Left kidney (tissue), 8 donors: ENCODE data around the gene FCGR2B. TPM values are rescaled to one million over a fixed set of nuclear protein-coding genes. Genes with fewer than 3 reads are reported as not detected.
"Not testable (repeated sequence)": the region's sequence is repeated elsewhere in the genome, so short reads cannot be mapped to it uniquely, and the experiment has no call there.

ENCODE experiments used
- DNase-seq: peaks from one replicate; pipeline ENCODE4 v3.0.0-alpha.2; 2013
- long read RNA-seq, 8 donors: transcript quantifications; one replicate each; lab custom pipeline, GENCODE V29; 2026
- polyA plus RNA-seq: library from polyadenylated mRNA; unstranded; fragments of 120-200 nt; gene quantifications from one replicate; pipeline ENCODE4 v1.2.1, GENCODE V29; 2013; ENCODE audit not compliant: insufficient read length

FCGR2B gene
- 0.65 TPM for polyA plus RNA-seq
- long read RNA-seq, donor 1, result 0 reads
- long read RNA-seq, donor 2, partial matches to known transcripts, result 0 of 1 reads
- long read RNA-seq, donor 2, other reads (novel, unspliced or antisense), result 0 of 1 reads
- long read RNA-seq, donor 3, result 0 reads
- long read RNA-seq, donor 4, result 0 reads
- long read RNA-seq, donor 5, result 0 reads
- long read RNA-seq, donor 6, result 0 reads
- long read RNA-seq, donor 7, partial matches to known transcripts, result 0 of 1 reads
- long read RNA-seq, donor 7, other reads (novel, unspliced or antisense), result 0 of 1 reads
- long read RNA-seq, donor 8, result 0 reads

DNA sequence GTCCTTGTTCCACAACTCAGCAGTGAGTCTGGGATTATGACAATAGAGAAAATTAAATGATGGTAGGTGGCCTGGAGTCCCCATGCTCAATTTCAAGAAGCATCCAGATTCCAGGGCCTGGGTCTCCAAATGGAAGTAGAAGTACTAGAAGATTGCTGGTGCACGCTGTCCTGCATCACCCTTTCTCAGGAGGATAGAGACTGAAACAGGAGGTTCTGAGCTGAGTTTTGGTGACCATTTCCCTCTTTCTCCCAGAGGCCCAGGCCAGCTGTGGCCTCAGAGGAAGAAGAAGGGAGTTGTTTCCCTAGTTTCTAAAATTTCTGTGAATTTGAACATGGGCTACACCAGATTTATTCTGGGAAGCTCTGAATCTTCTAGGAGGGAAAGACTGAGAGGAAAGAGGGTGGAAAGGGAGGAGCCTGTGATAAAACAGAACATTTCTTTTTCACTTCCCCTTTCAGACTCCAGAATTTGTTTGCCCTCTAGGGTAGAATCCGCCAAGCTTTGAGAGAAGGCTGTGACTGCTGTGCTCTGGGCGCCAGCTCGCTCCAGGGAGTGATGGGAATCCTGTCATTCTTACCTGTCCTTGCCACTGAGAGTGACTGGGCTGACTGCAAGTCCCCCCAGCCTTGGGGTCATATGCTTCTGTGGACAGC is at the start of gene FCGR2B:
TSS of gene FCGR2B (plus strand) at position 460 of the 656 bp plus-strand sequence. CDS start at position 559, 99 bp downstream.
- DNase-seq, result not testable (repeated sequence)

DNA sequence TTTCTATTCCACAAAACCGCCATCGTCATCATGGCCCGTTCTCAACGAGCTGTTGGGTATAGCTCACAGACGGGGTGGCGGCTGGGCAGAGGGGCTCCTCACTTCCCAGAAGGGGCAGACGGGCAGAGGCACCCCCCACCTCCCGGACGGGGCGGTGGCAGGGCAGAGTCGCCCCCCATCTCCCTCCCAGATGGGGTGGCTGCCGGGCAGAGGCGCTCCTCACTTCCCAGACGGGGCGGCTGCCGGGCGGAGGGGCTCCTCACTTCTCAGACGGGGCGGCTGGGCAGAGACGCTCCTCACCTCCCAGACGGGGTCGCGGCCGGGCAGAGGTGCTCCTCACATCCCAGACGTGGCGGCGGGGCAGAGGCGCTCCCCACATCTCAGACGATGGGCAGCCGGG is 46.5 kb upstream of the FCGR2B start:
- not testable (repeated sequence) for DNase-seq

DNA sequence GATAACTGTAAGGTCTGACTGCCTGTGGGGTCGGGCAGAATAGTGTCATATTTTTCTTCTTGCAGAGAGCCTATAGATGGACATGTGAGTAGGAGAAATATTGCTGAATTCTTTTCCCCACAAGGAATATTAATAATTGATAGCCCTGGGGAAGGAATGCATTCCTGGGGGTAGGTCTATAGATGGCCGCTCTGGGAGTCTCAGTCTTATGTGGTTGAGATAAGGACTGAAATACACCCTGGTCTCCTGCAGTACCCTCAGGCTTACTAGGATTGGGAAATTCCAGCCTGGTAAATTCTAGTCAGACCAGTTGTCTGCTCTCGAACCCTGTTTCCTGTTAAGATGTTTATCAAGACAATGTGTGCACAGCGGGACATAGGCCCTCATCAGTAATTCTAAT is 44.4 kb upstream of the FCGR2B start:
- not testable (repeated sequence) for DNase-seq

DNA sequence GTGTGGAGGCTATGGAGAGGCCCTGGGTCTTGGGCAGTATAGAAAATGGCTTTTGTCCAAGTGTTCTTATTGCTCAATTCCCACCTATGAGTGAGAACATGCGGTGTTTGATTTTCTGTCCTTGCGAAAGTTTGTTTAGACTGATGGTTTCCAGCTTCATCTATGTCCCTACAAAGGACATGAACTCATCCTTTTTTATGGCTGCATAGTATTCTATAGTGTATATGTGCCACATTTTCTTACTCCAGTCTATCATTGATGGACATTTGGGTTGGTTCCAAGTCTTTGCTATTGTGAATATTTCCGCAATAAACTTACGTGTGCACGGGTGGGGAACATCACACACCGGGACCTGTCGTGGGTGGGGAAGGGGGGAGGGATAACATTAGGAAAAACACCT is 42.5 kb upstream of the FCGR2B start:
- not testable (repeated sequence) for DNase-seq

DNA sequence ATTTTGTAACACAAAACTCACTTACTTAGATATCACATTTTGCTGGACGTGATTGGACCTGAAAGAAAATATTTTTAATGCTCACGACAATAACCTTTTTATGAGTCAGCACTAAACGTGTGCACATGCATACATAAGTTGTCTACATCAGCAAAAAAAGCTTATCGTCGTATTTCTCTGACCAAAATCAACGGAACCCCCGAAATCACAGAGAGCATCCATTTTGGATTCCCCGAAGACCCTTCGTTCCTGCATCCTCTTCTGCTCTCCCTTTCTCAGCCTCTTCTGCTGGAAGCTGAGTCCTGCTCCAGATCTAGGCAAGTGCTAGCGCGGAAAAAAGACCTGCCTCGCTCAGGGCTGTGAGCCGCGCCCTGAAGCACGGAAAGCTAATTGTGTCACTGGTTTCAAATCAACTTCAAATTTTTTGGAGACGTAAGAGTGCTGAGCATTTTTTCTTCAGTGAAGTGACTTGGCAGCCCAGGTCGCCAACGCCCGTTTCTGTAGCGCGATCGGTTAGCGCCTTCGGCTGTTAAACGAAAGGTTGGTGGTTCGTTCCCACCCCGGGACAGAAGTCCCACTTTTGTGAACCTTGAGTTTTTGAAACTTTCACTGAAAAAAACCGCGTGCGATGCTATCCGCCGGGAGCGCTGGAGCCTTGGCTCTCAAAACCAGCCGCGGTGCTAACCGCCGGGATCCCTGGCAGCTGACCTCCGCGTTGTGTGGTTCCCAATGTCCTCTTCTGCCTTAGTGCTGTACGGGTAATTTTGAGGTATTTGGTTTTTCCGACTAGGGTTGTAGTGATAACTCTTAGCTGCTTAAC is 41.6 kb upstream of the FCGR2B start:
- DNase-seq, result not testable (repeated sequence)

DNA sequence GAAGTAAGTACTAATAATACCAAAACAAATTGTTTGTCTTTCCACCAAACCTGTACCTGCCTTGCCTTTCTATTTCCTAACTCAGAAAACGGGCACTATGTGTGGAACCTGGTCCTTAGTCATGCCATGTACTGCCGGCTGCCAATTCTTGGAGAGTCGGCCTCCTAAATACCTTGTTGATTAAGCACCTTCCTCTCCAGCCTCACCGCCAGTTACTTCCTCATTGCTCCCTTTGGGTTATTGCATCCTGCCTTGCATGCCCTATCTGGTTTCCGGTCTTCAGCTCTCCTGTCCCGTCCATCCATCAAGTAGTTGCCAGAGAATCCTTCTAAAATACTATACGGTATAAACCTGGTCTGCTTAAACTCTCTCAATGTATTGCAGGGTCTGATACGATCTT is 40.9 kb upstream of the FCGR2B start:
- DNase-seq, result not testable (repeated sequence)

DNA sequence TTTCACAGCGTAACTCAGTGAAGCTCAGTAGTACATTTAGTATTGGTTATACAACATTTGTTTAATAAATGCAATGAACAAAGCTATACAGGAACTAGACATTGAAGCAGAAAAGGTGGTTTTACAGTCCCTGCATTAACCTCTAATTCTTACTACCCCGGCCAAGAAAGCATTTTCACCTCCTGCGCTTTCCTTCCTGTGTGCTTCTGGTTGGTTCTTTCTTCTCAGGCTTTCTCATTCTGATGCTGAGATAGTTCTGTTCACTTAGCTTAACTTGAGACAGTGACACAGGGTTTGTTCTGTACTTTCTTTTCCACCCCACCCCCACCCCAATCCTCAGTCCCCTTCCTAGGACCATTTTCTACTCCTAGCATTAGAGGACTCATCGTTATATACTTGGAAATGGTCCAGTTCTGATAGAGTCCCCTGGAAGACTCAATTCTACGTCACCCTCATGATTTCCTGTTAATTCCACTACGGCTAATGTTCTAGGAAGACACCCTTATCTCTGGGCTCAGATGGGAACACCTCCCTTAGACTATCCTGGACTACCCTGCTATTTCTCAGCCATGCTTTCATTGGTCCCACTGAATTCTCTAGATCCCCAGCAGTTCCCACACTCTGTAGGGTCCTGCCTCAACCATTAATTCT is 39.4 kb upstream of the FCGR2B start:
- not testable (repeated sequence) for DNase-seq

DNA sequence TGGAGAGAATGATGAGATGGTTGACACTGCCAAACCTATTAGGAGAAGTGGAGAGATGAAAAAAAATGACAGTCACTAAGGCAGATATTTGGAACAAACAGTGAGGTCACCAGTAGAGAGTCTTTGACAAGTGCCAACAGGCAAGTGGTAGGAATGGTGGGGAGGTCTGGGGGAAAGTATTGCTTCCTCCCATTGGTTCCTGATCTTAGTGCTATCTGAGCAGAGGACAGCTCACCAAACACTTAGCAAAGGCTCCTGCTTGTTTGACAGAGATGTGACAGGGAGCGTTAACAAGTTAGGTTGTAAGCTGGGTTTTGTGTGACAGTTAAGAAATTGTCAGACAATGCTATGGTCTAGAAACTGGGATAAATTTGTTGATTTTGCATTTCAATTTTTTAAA is 38.3 kb upstream of the FCGR2B start:
- not testable (repeated sequence) for DNase-seq

DNA sequence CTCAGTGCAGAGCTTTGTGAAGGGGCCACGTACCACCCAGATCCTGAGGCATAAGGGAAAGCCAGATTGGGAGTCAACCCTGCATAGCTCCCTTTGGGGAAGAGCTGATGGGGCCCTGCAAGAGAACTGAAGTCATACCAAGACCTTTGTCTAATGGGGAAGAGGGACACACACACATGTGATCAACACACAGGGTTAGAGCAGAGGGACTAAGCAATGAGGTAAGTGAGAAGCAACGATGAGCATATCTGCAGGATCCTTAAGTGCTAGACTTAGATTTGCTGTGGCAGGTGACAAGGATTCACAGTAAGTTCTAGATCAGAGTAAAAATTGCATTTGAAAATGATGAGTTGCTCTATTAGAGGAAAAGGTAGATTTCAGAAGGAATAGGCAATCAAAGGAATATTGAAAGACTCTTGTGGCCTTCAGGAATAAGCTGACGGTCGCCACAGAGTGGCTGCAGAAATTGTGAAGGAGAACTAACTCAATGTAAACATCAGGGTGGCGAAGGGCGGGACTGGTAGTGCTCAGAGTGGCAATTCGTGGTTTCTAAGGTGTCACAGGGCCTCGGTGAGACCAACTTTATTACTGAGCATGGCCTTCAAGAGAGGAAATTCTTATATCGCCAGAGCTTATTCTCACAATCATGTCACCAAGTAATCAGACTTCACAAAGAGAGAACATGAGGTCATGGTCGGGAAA is 36.3 kb upstream of the FCGR2B start:
- not testable (repeated sequence) for DNase-seq

DNA sequence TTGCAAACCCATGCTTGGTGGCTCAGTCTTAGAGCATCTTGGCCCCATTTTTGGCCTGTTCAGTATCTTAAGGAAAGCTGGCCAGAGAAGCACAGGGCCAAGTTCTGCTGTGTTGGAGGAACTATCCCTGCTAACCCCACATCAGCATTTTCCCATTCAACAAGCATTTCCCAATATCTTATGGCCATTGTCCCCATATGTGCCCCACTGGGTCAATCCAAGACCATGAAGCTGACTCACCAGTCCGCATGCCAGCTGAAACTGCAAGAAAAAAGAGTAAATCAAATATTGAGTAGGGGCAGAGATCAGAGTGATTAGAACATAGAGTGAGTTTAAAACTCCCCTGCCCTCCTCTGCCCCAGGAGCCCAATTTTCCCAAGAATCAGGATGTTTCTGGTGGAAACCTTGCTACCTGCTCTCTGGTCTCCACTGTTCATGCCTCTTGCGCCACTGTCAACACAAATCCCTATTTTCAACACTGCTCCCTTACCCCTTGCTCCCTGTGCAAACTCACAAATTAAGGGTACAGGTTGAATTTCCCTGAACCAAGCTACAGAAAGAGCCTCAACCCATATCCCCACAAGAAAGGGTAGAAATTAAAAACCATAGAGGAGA is 32.7 kb upstream of the FCGR2B start:
- not testable (repeated sequence) for DNase-seq

DNA sequence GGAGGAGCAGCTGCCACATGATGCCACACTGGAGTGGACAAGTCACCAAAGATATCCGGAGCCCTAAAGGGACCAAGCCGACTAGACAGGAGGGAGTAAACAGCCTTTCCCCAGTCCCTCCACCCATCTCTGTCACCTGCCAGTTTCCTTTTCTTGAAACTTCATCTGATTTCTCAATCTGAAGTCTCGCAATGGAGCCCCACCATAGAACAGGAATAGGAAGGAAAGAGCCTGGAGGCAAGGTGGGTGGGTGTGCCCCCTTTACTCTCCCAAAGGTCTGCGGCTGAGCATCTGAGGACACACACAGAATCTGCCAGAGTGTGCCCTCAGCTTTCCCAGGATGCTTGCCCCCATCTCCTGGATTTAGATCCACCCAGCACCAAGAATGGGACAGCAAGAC is 31.9 kb upstream of the FCGR2B start, which contains the start of gene FCGR3B:
TSS of gene FCGR3B (minus strand) at position 101 of the 400 bp plus-strand sequence. CDS start at position 19, 82 bp downstream.
- no peak for DNase-seq

DNA sequence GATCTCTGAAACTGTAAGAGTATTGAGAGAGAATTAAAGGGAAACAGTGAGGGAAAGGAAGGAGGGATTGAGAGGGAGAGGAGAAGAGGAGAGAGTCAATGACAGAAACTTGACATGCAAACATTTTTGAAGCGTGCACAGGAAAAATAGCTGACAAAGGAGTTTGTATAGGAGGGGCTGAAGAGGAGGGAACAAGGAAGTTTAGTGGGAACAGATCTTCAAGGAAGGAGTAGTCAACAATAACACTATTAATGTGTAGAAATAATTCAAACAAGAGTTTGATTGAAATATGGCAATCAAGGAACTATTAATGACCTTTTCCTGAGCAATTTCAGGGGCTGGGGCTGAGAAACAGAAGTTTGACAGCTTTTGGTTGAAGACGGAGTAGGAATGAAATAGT is 27.9 kb upstream of the FCGR2B start:
- not testable (repeated sequence) for DNase-seq

DNA sequence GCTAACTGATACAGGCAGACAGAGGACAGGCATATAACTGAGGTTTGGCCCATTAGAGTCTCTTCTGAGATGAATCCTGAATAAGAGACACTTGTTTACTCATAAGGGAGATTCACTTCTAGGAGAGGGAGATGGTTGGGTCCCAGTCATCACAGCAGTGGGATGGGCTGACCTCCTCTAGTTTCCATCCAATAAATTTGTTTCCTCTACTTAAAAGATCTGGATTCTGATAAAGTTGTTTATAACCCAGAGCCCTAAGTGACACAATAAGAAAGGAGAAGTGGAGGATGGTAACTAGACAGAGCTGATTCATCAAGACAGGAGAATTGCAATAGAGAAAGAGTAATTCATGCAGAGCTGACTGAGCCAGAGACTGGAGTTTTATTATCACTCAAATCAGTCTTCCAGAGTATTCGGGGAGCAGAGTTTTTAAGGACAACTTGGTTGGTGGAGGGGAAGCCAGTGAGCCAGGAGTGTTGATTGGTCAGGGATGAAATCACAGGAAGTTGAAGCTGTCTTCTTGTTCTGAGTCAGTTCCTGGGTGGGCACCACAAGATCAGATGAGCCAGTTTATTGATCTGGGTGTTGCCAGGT is 26.7 kb upstream of the FCGR2B start:
- DNase-seq, result not testable (repeated sequence)

DNA sequence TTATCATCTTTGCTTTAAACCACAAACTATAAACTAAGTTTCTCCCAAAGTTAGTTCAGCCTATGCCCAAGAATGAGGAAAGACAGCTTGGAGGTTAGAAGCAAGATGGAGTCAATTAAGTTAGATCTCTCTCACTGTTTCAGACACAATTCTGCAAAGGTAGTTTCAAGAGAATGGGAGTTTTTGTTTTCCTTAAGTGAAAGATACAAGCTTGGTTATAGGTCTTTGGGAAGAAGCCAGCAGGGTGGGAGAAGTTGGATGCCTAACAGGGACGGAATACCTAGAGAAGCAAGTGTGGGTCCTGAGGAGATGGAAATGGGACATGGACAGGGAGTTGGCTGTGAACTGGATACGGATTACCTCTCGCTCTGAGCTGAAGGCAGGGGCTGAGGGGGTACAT is 26.0 kb upstream of the FCGR2B start:
- DNase-seq, result not testable (repeated sequence)

DNA sequence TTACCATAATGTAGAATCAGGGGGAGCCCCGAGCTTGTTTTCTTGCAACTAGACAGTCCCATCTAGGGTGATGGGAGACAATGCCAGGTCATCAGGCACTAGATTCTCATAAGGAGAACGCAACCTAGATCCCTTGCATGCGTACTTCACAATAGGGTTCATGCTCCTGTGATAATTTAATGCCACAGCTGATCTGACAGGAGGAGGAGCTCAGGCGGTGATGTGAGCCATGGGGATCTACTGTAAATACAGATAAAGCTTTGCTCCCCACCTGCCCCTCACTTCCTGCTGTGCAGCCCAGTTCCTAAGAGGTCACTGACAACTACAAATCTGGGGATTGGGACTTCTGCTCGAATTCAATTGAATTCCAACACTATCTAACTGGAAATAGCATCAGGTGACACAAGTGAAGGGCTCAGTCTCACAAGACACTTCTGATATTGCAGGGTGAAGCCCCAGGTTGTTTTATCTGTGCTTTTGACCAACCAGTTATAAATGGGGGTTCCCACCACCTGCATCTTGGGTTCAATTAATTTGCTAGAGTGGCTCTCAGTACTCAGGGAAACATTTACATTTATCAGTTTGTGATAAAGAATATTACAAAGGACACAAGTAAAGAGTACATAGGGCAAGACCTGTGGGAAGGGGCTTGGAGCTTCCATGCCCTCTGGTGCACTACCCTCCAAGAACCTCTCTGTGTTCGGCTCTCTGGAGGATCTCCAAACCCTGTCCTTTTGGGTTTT is 24.5 kb upstream of the FCGR2B start:
- not testable (repeated sequence) for DNase-seq

DNA sequence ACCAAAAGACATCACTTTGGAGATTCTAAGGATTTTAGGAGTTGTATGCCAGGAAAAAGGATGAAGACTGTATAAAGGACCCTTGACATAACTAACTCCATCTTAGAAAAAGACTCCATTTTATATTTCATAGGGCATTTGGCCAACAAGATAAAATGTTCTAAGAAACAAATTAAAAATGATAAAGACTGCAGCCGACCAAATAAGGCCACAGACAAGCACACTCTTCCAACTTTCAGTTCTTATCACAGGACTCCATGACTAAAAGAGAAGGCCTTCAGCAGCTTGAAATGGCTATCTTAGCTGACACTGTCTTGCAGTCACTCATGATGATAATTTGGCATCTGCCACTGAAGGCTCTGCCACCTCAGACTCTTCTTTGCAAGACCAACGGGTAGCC is 23.7 kb upstream of the FCGR2B start:
- not testable (repeated sequence) for DNase-seq

DNA sequence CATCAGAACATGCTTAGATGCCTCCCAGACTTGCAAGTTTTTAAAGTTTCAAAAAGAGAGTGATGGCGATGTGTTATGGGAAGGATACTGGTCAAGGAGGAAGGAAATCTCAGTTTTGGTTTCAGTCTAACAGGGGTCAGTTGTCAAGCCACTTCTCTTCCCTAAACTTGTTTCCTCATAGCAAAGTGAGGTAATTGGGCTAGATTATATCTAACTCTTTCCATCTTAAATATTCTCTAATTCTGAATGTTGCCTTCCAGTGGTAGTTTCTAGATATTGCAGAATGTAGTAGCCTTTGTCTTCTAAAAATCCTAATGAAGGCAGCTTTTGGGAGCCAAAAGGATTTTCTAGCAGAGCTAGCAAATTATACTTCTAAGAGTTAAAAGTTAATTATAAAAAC is 20.2 kb upstream of the FCGR2B start:
- not testable (repeated sequence) for DNase-seq

DNA sequence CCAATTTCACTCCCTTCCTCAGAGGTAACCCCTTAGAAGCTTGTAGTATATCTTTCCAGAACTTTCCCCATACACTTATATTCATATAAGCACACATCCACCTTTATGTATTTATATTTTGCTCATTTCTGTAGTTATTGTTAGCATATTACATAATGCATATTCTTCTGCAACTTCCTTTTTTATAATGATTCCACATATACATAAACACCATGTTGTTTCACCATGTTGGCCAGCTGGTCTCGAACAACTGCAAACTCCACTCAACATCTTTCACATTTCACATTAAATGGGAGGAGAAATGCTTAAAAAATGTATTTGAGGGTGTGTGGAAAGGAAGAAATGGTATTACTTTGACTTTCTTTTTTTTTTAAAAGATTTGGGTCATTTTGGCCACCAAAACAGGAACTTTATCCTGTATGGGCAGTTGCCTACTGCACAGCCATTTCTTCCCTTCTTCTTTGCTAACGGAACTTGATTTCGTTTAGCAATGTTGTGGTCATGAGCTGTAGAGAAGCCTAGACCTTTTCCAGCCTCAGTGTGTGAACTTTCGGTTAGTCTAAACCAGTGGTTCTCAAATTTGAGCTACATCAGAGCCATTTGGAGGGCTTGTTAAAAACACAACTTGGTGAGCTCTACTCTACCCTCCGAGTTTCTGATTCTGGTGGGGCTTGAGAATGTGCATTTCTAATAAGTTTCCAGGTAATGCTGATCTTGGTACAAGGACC is 19.3 kb upstream of the FCGR2B start:
- not testable (repeated sequence) for DNase-seq

DNA sequence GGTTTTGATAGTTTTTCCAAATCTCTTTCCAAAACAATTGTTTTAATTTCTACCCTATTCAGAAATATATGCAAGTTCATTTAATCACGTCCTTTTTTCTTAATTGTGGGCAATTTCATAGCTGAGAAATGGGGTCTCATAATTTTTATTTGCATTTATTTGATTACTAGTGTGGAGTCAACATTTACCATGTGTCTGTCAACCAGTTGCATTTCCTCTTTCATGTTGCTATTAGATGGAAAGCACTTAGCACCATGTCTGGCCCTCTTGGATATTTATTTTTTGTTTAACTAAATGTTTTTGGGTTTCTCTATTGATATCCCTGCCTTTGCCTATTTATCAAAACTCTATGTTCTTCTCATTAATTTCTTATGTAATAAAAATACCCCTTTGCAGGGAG is 18.1 kb upstream of the FCGR2B start:
- not testable (repeated sequence) for DNase-seq
